Stimulated activated CD8-positive, alpha-beta memory T cell treated with anti-CD3 and anti-CD28 coated beads, Interleukin-12 subunit alpha, Interleukin-12 subunit beta, amount 100 ng/mL, for 24 hours (primary cell): ENCODE data around the gene MRPS6.

ENCODE experiments used
- DNase-seq: peaks from one replicate; pipeline ENCODE4 v3.0.0-alpha.2; 2020; ENCODE audit errors: extremely low read depth

Gene MRPS6

GRCh38 chr21:34132926-34133325 lies 59.5 kb downstream of the MRPS6 start:
- no peak for DNase-seq

GRCh38 chr21:34133392-34133791 lies 60.0 kb downstream of the MRPS6 start:
- no peak for DNase-seq

DNA sequence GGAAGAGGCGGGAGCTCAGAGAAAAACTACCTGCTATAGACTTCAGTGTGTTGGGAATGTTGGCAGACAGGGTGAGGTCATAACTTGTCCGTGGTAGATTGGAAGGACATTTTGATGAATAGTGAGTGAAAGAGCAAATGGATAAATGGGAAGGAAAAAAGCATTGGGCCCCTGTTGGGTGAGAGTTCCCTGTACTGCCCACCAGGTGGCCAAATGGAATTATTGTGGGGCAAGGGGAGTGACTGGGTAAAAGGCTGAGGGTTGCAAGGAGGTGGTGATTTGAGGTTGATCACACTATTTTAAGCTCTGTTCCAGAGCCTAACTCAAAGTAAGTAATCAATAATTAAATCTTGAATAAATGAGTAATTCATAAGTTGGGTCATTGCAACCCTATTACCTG lies 60.4 kb downstream of the MRPS6 start:
- DNase-seq: no peak

GRCh38 chr21:34135330-34135729 lies 62.0 kb downstream of the MRPS6 start:
- no peak for DNase-seq

- DNase-seq: no peak
Measured at GRCh38 chr21:34141373-34141772, 68.0 kb downstream of the MRPS6 start.

DNA sequence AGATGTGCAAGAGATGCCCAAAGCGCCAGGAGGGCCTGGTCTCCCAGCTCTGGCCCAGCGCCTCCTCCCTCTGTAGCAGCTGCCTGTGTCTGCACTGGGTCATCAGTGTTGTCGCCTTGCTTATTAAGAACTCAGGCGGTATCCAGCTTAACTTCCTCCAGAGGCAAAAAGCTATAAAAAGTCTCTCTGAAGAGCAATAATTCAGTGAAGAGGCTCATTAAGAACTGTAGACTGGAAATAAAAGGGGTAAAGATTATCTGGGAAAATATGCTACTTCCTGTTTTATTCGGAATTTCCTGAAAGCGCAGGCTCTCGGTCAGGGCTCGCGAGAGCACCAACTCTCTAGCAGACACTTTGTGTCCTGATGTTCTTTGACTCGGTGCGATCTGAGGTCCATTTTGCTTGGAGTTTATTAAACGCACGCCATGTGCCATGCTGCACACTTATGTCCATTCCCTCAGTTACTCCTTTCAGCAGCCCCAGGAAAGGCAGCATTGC lies 70.4 kb downstream of the MRPS6 start:
- no peak for DNase-seq

DNA sequence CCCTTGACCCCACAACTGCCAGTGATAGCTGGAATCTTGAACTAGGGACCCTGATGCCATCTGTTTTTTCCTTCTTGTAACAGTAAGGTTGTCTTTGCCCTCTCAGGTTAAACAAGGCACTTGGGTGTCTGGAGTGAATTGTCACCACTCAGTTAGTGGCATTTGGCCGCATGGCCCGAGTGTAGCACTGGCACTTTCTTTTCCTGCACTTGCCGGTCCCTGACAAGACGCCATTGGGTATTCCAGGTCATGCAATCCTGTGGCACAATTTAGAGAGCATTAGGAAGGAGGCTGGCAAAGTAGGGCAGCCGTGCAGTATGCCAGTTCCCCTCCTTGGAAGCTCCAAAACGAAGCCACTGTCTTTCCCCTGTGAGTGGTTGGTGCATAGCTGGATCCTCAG lies 70.8 kb downstream of the MRPS6 start:
- no peak for DNase-seq

DNA sequence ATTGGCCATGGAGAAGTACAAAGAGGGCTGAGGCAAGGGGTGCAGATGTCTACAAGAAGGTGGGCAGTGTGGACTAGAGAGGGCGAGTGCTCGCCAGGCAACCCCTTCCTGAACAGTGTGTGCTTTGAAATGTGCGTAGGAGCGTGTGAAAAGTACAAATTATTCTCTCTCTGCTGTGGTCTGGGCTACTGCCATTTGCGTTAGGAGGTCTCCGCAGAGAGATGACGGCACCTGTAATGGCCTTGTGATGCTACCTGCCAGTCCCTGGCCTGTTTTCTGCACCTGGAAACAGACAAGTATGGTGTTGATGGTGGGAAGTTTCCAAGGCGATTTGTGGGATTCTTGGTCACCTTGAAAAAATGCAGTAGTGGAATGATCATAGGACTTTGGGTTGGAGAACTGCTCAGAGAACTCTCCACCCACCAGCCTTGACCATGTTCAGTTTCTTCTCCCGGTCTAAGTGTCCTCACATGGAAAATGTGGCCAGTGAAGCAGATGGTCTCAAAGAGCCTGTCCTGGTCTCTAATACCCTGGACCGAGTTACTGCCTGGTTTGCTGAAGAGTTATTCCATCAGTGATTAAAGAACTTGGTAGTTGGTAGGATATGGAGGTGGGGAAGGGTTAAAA lies 74.5 kb downstream of the MRPS6 start:
- no peak for DNase-seq

- no peak for DNase-seq
Measured at GRCh38 chr21:34148419-34148804, 75.0 kb downstream of the MRPS6 start.

DNA sequence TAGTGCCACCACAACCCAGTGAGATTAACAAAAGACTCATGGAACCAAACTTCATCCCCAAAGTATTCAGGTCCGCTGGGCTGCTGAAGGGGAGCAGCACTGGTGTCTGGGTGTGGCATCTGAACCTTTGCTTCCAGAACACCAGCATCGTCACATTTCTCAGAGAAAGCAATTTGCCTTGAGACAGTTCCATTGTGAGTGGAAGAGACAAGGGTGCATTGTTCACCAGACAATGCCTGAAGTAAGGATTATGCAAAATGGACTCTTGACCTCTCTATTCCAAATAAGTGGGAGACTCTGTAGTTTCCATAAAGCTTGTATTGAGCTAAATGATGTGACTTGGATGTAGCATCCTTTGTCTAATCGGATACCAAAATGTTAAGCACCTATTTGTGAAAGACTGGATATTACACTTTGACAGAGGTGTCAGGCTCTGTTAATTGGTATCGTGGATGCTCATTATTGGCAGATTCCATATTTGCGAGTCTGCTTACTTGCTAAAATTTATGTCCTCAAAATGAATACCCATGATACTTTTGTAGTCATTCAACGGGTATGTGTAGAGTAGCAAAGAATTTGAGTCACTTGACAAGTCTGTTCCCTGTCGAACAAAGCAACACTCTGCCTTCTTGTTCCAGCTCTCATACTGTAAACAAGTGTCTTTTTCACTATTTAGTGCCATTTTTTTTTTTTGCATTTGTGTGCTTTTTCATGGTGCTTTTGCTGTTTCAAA lies 75.6 kb downstream of the MRPS6 start:
- DNase-seq: no peak

DNA sequence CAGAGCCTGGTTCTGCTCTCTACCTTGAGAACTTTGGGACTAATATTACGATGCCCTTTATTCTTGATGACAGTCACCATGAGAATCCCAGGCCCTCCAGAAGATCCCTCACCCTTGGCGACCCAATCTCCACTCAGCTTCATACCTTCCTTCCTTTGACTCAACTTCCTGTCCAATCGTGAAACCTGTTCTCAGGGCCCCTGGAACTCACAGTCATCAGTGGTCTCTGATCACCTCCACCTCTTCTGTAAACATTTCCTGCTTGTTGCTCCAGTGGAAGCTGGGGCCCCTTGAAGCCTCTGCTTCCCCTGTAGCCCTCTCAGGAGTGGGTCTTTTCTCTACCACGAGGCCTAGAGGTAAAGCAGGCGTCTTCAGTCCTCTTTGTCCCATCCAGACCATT lies 79.1 kb downstream of the MRPS6 start:
- no peak for DNase-seq

DNA sequence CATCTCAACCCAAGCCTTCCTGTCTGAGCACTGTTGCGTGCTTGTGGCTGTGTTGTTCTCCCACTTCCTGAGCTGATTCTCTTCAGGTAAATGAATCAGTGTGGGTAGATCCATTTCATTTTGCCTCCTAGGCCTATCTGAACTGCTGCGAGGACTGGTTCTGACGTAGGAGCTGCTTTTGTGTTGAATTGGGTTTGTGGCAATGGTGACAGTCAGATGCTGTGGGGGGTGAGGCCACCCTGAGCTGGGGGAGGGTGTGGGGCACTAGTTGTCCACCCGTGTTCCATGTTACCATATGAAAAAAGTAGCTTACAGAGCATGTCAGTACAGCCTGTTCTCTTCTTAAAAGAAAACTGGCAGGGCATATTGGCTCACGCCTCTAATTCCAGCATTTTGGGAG lies 81.5 kb downstream of the MRPS6 start:
- DNase-seq: no peak

DNA sequence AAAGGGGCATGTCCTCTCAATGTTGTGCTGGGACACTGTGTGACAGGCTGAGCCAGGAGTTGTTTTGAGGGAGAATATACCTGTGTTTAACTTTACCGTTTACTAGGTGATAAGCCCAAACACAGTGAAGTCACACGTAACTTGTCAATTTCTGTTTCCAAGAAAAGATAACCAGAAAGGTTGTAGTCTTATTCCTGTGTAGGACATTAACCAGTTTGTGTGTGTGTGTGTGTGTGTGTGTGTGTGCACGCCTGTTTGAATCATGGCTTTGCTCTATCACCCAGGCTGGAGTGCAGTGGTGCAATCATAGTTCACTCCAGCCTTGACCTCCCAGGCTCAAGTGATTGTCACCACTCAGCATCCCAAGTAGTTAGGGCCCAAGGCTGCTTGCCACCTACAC lies 83.6 kb downstream of the MRPS6 start:
- no peak for DNase-seq

GRCh38 chr21:34157521-34157920 lies 84.1 kb downstream of the MRPS6 start:
- DNase-seq: no peak

DNA sequence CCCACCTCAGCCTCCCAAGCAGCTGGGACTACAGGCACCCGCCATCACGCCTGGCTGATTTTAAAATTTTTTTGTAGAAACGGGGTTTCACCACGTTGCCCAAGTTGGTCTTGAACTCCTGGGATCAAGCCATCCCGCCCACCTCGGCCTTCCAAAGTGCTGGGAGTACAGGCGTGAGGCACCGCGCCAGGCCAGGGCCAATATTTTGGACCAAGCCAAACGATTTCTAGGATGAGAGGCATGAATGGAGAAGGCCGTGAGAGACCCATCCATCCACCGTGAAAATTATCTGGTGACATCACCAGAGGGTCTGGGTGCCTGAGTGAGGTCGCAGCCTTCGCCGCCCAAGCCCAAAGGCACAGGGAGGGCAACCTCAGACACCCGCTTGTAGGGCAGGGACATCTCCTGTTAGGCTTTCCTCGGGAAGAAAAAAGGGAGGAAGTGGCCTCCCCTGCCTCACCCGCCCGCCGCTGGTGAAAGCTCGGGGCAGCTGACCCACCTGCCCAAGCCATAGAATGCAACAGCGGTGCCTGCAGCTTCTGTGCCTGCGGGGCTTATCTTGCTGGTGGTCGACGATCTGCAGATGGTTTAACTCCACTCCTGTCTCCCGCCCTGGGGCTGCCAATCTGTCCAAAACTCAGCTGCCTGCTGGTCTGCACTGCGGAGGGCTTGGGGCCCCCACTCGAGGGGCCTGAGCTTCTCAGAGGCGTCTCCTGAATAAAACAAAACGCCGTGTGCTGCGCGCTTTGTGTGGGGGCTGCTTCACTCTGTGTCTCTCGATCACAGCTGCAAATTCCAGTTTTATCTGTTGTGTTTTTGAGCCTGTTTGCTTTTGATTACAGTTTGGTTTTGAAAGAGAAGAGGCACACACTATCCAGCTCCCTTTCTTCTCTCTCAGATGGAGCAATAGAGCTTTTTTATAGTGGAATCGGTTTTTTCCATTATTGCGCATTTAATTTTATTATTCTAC lies 85.8 kb downstream of the MRPS6 start:
- no peak for DNase-seq

DNA sequence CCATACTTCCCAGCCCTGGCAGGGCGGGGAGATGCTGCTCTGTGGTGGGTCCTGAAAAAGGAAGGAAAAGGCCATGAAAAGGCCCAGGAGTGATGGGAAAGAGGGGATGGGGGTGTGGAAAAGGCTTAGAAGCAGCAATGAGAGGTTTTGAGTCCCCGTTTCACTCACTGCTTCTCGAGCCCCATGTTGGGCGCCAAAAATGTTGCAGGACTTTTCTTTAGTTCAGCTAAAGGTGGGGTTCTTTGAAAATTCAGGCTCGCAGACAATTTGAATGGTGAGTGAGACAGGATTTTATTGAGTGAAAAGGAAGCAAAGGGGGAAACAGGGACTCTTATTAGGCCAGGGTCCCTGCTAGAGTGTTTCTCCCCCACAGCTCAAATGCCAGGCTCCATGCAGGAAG lies 93.1 kb downstream of the MRPS6 start:
- no peak for DNase-seq

GRCh38 chr21:34170886-34171285 lies 97.5 kb downstream of the MRPS6 start:
- no peak for DNase-seq

DNA sequence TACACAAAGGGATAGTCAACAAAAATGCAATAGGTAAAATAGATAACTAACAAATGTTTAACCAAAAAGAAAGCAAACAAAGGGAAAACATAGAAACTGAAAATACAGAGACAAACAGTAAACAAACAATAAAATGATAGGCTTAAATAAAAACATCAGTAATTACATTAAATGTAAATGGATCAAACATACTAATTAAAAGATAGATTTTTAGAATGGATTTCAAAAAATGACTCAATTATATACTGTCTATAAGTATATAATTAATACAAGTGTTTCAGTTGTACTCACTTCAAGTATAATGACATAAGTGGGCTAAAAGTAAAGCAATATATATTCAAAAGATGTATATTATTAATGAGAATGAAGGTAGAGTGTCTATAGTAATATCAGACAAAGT lies 101.1 kb downstream of the MRPS6 start:
- no peak for DNase-seq

GRCh38 chr21:34176448-34176847 lies 103.1 kb downstream of the MRPS6 start:
- no peak for DNase-seq

DNA sequence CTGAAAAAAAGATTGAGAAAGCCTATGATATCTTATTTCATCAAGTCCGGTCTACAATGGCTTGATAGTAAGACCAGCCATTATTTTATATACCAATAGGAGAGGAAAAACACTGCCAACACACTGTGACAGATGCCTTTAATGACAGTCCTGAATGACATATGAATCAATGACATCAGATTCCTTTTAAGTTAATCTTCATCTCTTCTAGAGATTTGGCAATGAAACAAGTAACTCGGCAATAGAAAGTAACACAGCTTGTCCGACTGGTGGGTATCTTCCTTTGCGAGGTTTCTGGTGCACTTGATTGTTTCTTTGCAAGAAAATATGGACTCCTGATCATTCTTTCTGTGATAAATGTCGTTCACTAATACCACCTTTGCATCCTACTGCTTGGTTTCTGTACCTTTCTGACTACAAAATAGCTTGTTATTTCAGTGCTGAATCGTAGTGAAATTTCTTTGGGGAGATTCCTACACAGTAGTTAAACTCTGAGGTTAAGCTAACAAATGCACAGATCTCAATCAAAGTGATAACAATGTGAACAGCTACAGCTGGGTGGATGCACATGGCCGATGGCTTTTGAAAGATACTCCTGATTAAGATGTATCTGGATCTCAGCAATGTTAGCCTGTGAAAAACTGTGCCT lies 104.7 kb downstream of the MRPS6 start:
- no peak for DNase-seq

- DNase-seq: no peak
Measured at GRCh38 chr21:34179204-34179935, 106.0 kb downstream of the MRPS6 start.
